Gastrocnemius medialis (tissue), 4 donors: ENCODE measurements around the gene EXOSC3.

Source experiments
- CTCF ChIP-seq, 5 experiments: fragments of 450-650 bp in 3 of 5; fragments of 200-600 bp in 2 of 5; sonication (generic) in 2 of 5; IDR thresholded peaks in 4 of 5; conservative IDR thresholded peaks in 1 of 5; 1 replicate in 4 of 5; 2 replicates in 1 of 5; pipeline ENCODE4 v1.5.1; 2016 to 2019; ENCODE audit warnings: antibody characterized with exemption in 5 of 5, mild to moderate bottlenecking in 3 of 5, moderate library complexity in 3 of 5
- POLR2A ChIP-seq, 2 donors: fragments of 450-650 bp; IDR thresholded peaks; one replicate each; pipeline ENCODE4 v1.6.1; 2017; ENCODE audit warnings: antibody characterized with exemption in 2 of 2, mild to moderate bottlenecking in 2 of 2, moderate library complexity in 2 of 2

- TF ChIP-seq POLR2A (IDR thresholded peaks at IDR 0.05) (no peak), CTCF (IDR thresholded peaks at IDR 0.05 in 4 of 5, conservative IDR thresholded peaks at IDR 0.05 in 1 of 5) (no peak)
Observed at GRCh38 chr9:37751186-37751585, 33.7 kb downstream of the EXOSC3 start.
